ENCODE results near the gene DYNLT2B.

DNA sequence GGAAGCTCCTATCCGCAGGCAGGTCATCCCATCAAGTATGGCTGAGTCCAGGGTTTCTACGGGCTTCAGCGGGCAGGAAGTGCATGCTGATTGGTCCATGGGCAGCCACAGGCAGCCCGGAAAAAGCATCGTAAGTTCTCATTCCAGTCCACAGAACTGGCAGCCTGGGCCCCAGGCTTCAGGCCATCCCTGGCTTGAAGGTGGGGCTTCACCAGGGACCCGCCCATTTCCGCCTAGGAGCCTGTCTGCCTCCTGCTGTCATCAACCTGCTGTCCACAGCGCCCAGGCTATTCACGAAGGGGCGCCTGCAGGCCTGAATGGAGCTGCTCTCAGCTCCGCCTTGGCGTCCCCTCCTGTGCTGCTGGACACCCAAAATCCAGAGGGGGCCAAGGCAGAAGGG lies 44.4 kb downstream of the DYNLT2B start:
- TF ChIP-seq, protein P1, sequence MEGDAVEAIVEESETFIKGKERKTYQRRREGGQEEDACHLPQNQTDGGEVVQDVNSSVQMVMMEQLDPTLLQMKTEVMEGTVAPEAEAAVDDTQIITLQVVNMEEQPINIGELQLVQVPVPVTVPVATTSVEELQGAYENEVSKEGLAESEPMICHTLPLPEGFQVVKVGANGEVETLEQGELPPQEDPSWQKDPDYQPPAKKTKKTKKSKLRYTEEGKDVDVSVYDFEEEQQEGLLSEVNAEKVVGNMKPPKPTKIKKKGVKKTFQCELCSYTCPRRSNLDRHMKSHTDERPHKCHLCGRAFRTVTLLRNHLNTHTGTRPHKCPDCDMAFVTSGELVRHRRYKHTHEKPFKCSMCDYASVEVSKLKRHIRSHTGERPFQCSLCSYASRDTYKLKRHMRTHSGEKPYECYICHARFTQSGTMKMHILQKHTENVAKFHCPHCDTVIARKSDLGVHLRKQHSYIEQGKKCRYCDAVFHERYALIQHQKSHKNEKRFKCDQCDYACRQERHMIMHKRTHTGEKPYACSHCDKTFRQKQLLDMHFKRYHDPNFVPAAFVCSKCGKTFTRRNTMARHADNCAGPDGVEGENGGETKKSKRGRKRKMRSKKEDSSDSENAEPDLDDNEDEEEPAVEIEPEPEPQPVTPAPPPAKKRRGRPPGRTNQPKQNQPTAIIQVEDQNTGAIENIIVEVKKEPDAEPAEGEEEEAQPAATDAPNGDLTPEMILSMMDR (IDR thresholded peaks at IDR 0.05; ENCODE audit: low read length), result no peak
- no peak for TF ChIP-seq EZH2phosphoT487 (IDR thresholded peaks at IDR 0.05; ENCODE audit: low read length)
- TF ChIP-seq EZH2 (optimal IDR thresholded peaks at IDR 0.05; ENCODE audit: low read depth, low read length), result no peak

All from MM.1S (cell line).